Activated T-cell treated with anti-CD3 and anti-CD28 coated beads for 48 hours (primary cell): Measurements from ENCODE around the gene DNAJC4.
"Not testable (repeated sequence)": the region's sequence is repeated elsewhere in the genome, so short reads cannot be mapped to it uniquely, and the experiment has no call there.

Experiments used
- DNase-seq: peaks from one replicate; pipeline ENCODE4 v3.0.0-alpha.2; 2020; ENCODE audit warnings: low read depth

Gene DNAJC4

GRCh38 chr11:64245401-64245796, 15.1 kb downstream of the DNAJC4 start:
- DNase-seq: no peak

GRCh38 chr11:64245797-64246620, 15.7 kb downstream of the DNAJC4 start:
- DNase-seq: peak; percentile 76

- DNase-seq: not testable (repeated sequence)
Observed at GRCh38 chr11:64246621-64246870, 16.2 kb downstream of the DNAJC4 start.

GRCh38 chr11:64246871-64247728, 16.8 kb downstream of the DNAJC4 start, which contains the start of gene PPP1R14B:
PPP1R14B (minus strand) TSS chr11:64246943; CDS start chr11:64246673, 270 bp downstream.
- peak; percentile 82 for DNase-seq

- DNase-seq: no peak
Observed at GRCh38 chr11:64247729-64248531, 17.6 kb downstream of the DNAJC4 start.

GRCh38 chr11:64248578-64248977, 18.2 kb downstream of the DNAJC4 start:
- DNase-seq: no peak

- DNase-seq: no peak
Observed at GRCh38 chr11:64249038-64249437, 18.7 kb downstream of the DNAJC4 start.

- DNase-seq: no peak
Observed at GRCh38 chr11:64249563-64250414, 19.4 kb downstream of the DNAJC4 start.

- DNase-seq: no peak
Observed at GRCh38 chr11:64250415-64251015, 20.2 kb downstream of the DNAJC4 start.

- DNase-seq: peak; percentile 70
Observed at GRCh38 chr11:64251016-64251752, 20.8 kb downstream of the DNAJC4 start, which contains the start of gene PLCB3. PLCB3 (plus strand) TSS chr11:64251530; CDS start chr11:64251650, 120 bp downstream.

- no peak for DNase-seq
Observed at GRCh38 chr11:64251753-64252002, 21.3 kb downstream of the DNAJC4 start.

- DNase-seq: no peak
Observed at GRCh38 chr11:64252003-64252872, 21.9 kb downstream of the DNAJC4 start.

- no peak for DNase-seq
Observed at GRCh38 chr11:64253043-64253442, 22.7 kb downstream of the DNAJC4 start.

- DNase-seq: no peak
Observed at GRCh38 chr11:64253481-64253880, 23.1 kb downstream of the DNAJC4 start.

GRCh38 chr11:64254326-64254725, 24.0 kb downstream of the DNAJC4 start:
- no peak for DNase-seq

GRCh38 chr11:64255135-64256128, 25.1 kb downstream of the DNAJC4 start:
- DNase-seq: no peak

GRCh38 chr11:64256300-64256699, 26.0 kb downstream of the DNAJC4 start:
- no peak for DNase-seq

GRCh38 chr11:64258356-64258755, 28.0 kb downstream of the DNAJC4 start:
- no peak for DNase-seq
